Amniotic stem cell (primary cell): ENCODE measurements around the gene HTRA2.
A peak's percentile ranks its signal among the peaks of the same experiment; 100 is the strongest.

ENCODE experiments used
- DNase-seq: peaks from one replicate; lab custom pipeline; 2025; lab: John Stamatoyannopoulos, UW

HTRA2 gene

DNA sequence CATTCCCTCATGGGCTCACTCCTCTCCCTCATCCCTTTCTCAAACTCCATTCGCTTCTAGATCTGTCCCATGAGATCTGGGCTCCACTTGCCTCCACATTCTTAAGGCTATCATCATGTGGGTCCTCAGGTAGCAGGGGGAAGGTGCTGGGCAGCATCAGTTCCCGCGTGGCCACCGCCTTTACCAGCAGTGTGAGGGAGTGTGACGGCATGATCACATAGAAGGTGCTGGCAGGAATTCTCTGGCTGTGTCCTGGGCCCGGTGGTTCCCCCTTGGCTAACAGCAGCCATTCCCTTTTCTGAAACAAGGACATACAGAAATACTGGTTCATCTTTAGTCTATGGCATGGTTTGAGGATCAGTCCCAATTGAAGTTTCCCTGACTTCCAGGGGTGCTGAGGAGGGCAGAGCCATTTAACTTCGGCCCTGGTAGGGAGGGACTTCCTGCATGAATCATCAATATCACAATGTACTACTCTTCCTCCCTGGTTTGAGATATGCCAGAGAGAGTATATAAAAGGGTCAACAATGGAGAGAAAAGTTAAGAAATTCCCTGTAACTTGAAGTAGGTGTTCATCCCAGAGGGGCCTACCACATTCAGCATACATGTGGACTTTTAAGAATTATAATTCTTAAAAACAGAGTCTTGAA is 32.5 kb downstream of the HTRA2 start:
- DNase-seq = no peak

DNA sequence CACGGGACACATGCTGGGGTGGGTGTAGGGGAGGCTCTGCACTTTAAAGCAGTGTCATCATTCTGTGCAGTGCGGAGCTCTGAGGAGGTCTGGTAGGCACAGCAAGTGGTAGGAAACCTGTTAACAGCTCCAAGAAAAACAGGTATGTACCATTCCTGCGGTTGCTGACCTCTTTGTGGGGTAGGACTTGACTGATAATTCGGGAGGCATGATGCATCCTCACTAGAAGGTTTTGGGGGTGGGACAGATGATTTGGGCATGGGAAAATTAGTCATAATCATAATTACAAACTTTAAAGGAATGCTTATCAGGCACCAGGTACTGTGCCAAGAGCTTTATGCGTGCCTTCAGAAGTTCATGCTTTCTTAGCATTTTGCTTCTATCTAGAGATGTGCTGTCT is 34.5 kb downstream of the HTRA2 start:
- DNase-seq = no peak

DNA sequence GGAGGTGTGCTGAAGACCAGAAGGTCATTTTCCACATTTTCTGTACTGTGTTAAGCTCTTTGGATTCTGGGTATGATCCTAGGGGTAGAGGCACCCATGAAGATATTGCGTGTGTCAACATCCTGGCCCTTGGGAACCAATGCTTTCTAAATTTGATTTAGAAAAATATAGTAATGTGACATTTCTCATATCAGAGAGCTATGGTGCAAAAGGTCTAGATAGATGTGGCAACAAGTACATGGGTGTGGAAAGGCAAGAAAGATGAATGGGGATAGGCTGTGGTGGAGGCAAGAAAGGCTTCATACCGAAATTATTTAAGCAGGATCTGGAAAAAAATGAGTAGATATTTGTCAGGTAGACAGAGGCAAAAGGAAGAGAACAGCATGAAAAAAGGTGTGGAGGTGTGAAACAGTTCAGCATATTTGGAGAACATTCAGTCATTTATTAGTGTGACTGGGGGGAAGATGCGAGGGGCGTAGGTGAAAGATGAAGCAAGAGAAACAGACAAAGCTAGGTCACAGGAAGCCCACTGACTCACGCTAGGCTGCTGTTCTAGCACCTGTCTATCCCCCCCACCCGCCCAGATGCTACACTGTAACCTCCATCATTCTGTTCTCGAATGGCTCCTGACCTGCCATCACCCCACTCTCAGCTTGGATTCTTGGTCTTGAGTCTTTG is 36.5 kb downstream of the HTRA2 start:
- no peak for DNase-seq

GRCh38 chr2:74566754-74567085 is 37.0 kb downstream of the HTRA2 start:
- DNase-seq = peak; percentile 75

DNA sequence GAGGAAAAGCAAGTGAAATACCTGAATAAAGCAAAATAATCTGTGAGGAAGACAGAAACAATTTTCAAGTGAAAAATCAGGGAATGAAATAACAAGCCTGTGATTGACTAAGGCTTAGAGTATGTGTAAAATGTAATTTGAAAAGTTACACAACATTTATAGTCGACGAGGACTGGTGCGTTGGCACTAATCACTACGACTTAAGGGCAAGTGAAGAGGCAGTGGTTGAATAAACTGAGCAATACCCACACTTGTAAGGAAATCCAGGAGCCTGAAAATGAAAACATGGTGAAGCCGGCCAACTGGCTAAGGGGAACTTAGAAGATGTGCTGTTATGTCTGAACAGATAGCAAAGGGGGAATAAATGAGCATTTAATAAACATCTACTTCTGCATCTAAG is 38.1 kb downstream of the HTRA2 start:
- peak; percentile 39 for DNase-seq

- DNase-seq = no peak
Observed at GRCh38 chr2:74569686-74570085, 40.0 kb downstream of the HTRA2 start.

- no peak for DNase-seq
Observed at GRCh38 chr2:74571058-74571457, 41.3 kb downstream of the HTRA2 start.

DNA sequence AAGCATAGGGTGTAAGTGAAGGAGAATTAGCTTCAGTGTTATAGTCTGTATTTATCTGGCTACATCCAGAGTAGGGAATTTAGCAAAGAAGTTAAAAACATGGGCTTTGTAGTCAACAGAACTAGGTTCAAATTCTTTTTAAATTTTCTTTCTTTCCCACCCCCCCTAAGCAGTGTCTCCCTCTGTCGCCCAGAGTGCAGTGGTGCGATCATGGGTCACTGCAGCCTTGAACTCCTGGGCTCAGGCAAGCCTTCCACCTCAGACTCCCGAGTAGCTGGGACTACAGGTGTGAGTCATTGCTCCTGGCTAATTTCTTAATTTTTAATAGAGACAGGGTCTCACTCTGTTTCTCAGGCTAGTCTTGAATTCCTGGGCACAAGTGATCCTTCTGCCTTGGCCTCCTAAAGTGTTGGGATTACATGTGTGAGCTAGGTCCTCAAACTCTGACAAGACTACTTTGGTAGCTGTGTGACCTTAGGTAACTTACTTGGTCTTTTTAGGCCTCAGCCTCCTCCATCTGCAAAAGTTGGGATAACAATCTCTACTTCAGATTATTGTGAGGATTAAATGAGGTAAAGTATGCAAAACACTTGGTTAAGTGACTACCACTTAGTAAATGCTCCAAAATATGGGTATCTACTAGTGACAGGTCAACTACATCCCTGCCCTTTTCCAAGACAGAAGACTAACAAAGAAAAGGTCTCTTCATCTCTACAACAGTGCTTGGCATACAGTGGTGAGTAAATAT is 42.6 kb downstream of the HTRA2 start:
- no peak for DNase-seq

GRCh38 chr2:74573747-74574562 is 44.2 kb downstream of the HTRA2 start:
- DNase-seq = no peak

DNA sequence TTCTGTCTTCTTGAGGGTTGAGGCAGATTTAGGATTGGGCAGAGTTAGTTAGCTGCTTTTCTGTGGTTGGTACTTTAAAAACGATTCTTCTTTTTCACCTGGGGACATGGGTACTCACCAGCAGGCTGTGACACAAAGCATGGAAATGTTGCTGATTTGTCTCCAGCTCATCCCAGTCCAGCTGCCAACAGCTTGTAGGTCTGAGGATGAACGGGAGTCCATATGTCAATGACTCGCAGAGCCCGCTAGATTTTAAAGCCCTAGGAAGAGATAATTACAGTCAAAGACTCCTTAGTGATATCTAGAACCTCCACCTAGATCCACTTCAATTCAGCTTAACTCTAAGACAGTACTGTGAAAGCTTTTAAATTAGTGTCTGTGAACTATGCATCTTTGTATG is 45.6 kb downstream of the HTRA2 start:
- no peak for DNase-seq

GRCh38 chr2:74576211-74576862 is 46.6 kb downstream of the HTRA2 start:
- DNase-seq = no peak

DNA sequence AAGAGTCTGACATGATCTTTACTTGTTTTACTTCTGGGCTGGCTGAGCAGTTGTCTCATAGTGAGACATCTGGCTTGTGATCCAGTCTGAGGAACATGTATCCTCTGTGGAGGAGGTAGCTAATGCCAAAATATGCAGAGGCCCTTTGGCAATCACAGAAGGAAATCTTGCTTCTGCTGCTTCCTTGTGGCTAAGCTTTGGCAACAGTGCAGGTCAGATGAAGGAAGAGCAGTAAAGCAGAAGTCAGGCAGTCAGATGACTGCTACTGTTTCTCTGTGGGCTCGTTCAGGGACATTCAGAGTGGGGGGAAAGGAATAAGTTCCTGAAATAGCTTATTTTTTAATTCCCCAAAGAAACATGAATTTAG is 47.1 kb downstream of the HTRA2 start:
- DNase-seq = no peak

DNA sequence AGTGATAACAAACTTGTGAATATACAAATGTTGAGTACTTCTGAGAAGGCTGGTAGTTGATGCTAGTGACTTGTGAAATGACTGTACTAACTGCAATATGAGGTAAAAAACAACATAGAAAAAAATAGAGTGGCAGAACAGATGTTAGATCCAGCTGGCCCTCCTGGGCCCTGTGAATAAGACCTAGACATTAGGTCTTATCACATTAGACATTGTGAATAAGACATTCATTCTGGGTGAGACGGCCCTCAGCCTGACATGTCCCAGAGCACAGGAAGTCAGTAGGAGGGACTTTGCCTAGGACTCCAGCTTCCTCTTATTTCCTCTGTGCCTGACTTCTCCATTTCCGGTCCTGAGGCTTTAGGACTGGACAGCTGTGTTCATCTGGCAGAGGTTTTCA is 47.7 kb downstream of the HTRA2 start:
- DNase-seq = no peak

DNA sequence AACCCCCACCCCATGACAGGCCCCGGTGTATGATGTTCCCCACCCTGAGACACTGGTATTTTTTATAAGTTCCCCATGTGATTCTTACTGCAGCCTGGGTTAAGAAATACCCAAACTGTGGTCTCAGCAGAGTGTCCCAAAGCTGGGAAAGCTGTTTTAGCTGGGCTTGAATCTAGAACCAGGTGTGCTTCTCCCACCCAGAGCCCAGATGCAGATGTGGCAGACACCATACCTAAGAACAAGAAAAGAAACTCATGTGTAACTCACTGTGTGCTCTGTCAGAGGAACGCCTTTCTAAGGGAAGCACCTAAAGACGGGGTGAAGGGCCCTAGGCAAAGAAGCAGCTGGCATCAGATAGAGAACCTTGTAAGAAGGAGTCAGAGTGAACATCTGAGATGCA is 48.7 kb downstream of the HTRA2 start:
- DNase-seq = no peak

- DNase-seq = no peak
Observed at GRCh38 chr2:74581463-74581862, 51.7 kb downstream of the HTRA2 start.

DNA sequence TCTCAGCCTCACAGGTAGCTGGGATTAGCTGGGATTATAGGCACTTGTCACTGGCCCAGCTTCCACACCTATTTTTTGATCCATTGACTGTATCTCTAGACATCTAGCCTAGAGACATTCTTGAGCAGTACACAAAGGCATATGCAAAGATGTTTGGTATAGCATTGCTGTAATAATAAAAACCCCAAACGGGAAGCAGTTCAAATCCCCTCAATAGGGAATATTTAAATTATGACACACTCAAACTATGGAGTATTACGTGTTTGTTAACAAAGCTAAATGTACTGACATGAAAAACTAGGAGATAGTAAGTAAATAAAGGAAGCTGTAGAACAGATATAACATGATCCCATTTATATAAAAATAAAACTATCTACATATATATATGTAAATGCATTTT is 52.5 kb downstream of the HTRA2 start:
- no peak for DNase-seq
